GM12891 (cell line): ENCODE results near the gene CA4.

Experiments
- POLR2A ChIP-seq: IDR thresholded peaks from 2 replicates; pipeline ENCODE4 v1.6.1; 2011; ENCODE audit warnings: low read depth, low read length, control low read depth
- POU2F2 ChIP-seq: IDR thresholded peaks from 2 replicates; pipeline ENCODE4 v1.6.1; 2011; ENCODE audit warnings: low read depth, mild to moderate bottlenecking, control low read depth, low read length, moderate library complexity
- SPI1 ChIP-seq: IDR thresholded peaks from 2 replicates; pipeline ENCODE4 v1.6.1; 2011; ENCODE audit warnings: low read depth, low read length, control low read depth
- TAF1 ChIP-seq: IDR thresholded peaks from 2 replicates; pipeline ENCODE4 v1.6.1; 2011; ENCODE audit warnings: low read depth, low read length, control low read depth

DNA sequence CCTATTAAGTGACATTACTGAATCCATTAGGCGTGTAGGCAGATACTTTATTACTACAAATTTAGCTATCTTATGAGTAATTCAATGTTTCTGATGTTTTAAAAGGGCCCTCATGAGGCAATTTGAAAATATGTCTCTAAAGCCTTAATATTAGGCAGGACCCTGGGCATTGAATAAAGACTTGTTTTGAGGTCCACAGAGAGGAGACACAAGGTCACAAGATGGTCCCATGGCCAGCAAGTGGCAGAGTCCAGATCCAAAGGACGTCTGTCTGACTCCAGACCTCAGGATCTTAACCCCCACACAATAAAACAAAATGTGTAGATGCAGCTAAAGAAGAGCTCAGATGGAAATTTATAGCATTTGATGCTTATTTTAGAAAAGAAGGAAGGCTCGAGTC, 39.2 kb upstream of the CA4 start:
- TF ChIP-seq POLR2A (no peak), TAF1 (no peak), SPI1 (no peak), POU2F2 (no peak)
